Activated T-helper 2 cell treated with anti-CD3 and anti-CD28 coated beads, Interferon-gamma antibody, Interleukin-2, Interleukin-4, amounts not matched to agents 10 μg/mL and 5 μg/mL and 100 μg/mL, durations not matched to agents 14 hours and 24 hours and 36 hours (primary cell): Measurements from ENCODE around the gene GJC3. TPM values are rescaled to one million over a fixed set of nuclear protein-coding genes. Genes with fewer than 3 reads are reported as not detected.

Experiments
- DNase-seq: peaks from one replicate; pipeline ENCODE4 v3.0.0; 2021; ENCODE audit warnings: low spot score
- H3K27ac Mint-ChIP-seq: one replicate; pipeline ENCODE4 v1.8.0; 2021; ENCODE audit warnings: mixed read lengths
- H3K27me3 Mint-ChIP-seq: one replicate; pipeline ENCODE4 v1.8.0; 2021; ENCODE audit warnings: low read depth, mixed read lengths
- H3K36me3 Mint-ChIP-seq: one replicate; pipeline ENCODE4 v1.8.0; 2021; ENCODE audit warnings: low read depth, mixed read lengths
- H3K4me1 Mint-ChIP-seq: one replicate; pipeline ENCODE4 v1.8.0; 2021; ENCODE audit warnings: low read depth, mixed read lengths
- H3K4me3 Mint-ChIP-seq: one replicate; pipeline ENCODE4 v1.8.0; 2021; ENCODE audit warnings: low read depth, mild to moderate bottlenecking, moderate library complexity, mixed read lengths
- H3K9me3 Mint-ChIP-seq: one replicate; pipeline ENCODE4 v1.8.0; 2021; ENCODE audit warnings: mixed read lengths
- intact Hi-C: fragments of 100-400 bp; cut with micrococcal nuclease; formaldehyde crosslinking; loops from one replicate; pipeline ENCODE4 v1.15.1; 2023
- total RNA-seq: library from RNA; stranded (reverse); gene quantifications from 2 replicates; pipeline ENCODE4 v1.2.3, GENCODE V29; 2022

The GJC3 gene
- total RNA-seq, 1 donor from 2014 or later, result 0.21 TPM

- H3K9me3 Mint-ChIP-seq, result no peaks in the 10 kb centered on the region
- H3K27me3 Mint-ChIP-seq, result peaks cover 27% of the 10 kb centered on the region
- H3K27ac Mint-ChIP-seq, result no peak overlapping the region
- intact Hi-C loops, result no loop called here
- no peak overlapping the region for H3K4me3 Mint-ChIP-seq
- H3K4me1 Mint-ChIP-seq, result peaks cover 8% of the 10 kb centered on the region
- peaks cover 14% of the 10 kb centered on the region for H3K36me3 Mint-ChIP-seq
- no peak for DNase-seq
Measured at GRCh38 chr7:99923200-99923599, 6.2 kb downstream of the GJC3 start.

GRCh38 chr7:99920149-99920548 is 9.3 kb downstream of the GJC3 start:
- no peaks in the 10 kb centered on the region for H3K9me3 Mint-ChIP-seq
- H3K4me1 Mint-ChIP-seq, result peaks cover 24% of the 10 kb centered on the region
- H3K27ac Mint-ChIP-seq, result peak overlapping the region; percentile 94
- no peak for DNase-seq
- intact Hi-C loops, result no loop called here
- H3K27me3 Mint-ChIP-seq, result peaks cover 4% of the 10 kb centered on the region
- H3K36me3 Mint-ChIP-seq, result peaks cover 34% of the 10 kb centered on the region
- H3K4me3 Mint-ChIP-seq, result peak overlapping the region; percentile 96

DNA sequence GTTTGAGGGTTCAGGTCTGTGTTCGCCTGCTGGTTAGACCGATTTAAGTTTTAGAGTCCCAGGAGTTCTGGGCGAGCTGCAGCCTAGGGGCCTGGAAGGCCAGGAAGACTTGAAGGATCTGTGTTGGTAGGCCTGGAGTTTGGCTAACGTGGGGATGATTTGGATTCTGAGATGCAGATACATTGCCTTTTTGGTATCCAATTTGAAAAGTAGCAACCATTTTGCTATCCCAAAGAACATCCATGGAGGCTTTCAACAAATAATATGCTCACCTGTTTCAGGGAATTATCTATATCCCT is 9.7 kb downstream of the GJC3 start:
- intact Hi-C loops, result loop anchor here (2.0 to 10.0 kb wide), 2 partner anchors 161 to 205 kb away; partner anchors contain the start of genes MBLAC1 and ZNF3
- Mint-ChIP-seq H3K4me1 (peaks cover 26% of the 10 kb centered on the region), H3K27ac (peak overlapping the region; percentile 94), H3K36me3 (peaks cover 36% of the 10 kb centered on the region), H3K4me3 (peak overlapping the region; percentile 96), H3K9me3 (no peaks in the 10 kb centered on the region), H3K27me3 (peaks cover 2% of the 10 kb centered on the region)
- no peak for DNase-seq

- peak; percentile 90 for DNase-seq
- Mint-ChIP-seq H3K9me3 (no peaks in the 10 kb centered on the region), H3K27me3 (no peaks in the 10 kb centered on the region), H3K4me3 (peak within 1 kb of the TSS; percentile 96), H3K36me3 (peaks cover 36% of the 10 kb centered on the region), H3K27ac (peak within 1 kb of the TSS; percentile 94), H3K4me1 (peaks cover 29% of the 10 kb centered on the region)
- intact Hi-C loops, result loop anchor here (2.0 to 10.0 kb wide), 2 partner anchors 162 to 206 kb away; partner anchors contain the start of genes MBLAC1 and ZNF3
Measured at GRCh38 chr7:99918959-99919813, 10.2 kb downstream of the GJC3 start, which contains the start of gene TRIM4. TSS of gene TRIM4 (minus strand) at chr7:99919530. CDS start at chr7:99919401, 129 bp downstream.

GRCh38 chr7:99910976-99911375 is 18.4 kb downstream of the GJC3 start:
- no peaks in the 10 kb centered on the region for H3K27me3 Mint-ChIP-seq
- H3K4me1 Mint-ChIP-seq, result peaks cover 17% of the 10 kb centered on the region
- H3K27ac Mint-ChIP-seq, result no peak overlapping the region
- H3K36me3 Mint-ChIP-seq, result peaks cover 57% of the 10 kb centered on the region
- H3K4me3 Mint-ChIP-seq, result no peak overlapping the region
- DNase-seq, result no peak
- intact Hi-C loops, result loop anchor here (5.0 to 10.0 kb wide), 2 partner anchors 36 to 214 kb away; partner anchors contain the start of gene MBLAC1
- H3K9me3 Mint-ChIP-seq, result no peaks in the 10 kb centered on the region

- Mint-ChIP-seq H3K27ac (no peak overlapping the region), H3K9me3 (no peaks in the 10 kb centered on the region), H3K4me1 (peaks cover 6% of the 10 kb centered on the region), H3K27me3 (no peaks in the 10 kb centered on the region), H3K36me3 (peaks cover 77% of the 10 kb centered on the region), H3K4me3 (no peak overlapping the region)
- intact Hi-C loops, result no loop called here
- no peak for DNase-seq
Measured at GRCh38 chr7:99901581-99901980, 27.8 kb downstream of the GJC3 start.

GRCh38 chr7:99899830-99900519 is 29.4 kb downstream of the GJC3 start:
- H3K27ac Mint-ChIP-seq, result no peak overlapping the region
- H3K4me3 Mint-ChIP-seq, result no peak overlapping the region
- H3K4me1 Mint-ChIP-seq, result peaks cover 6% of the 10 kb centered on the region
- intact Hi-C loops, result no loop called here
- no peaks in the 10 kb centered on the region for H3K9me3 Mint-ChIP-seq
- H3K36me3 Mint-ChIP-seq, result peaks cover 65% of the 10 kb centered on the region
- no peak for DNase-seq
- H3K27me3 Mint-ChIP-seq, result no peaks in the 10 kb centered on the region

DNA sequence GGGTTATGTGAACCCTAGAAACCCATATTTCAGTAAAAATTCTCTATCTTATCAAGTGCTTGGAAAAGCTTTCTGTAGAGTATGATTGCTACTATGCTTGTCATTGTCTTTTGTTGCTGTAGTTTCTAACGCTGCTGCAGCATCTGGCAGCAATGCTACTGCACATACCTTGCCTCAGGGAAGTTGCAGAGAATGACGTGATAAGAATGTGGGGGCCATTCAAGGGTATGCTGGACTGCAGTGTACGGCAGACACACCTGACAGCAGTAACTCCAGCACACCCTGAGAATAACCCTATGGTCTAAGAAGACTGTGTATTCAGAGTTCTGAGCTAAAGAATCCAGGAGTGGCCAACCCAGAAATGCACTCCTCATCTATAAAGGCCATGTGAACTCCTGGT is 30.6 kb downstream of the GJC3 start:
- no peak overlapping the region for H3K27ac Mint-ChIP-seq
- no peak for DNase-seq
- no peaks in the 10 kb centered on the region for H3K27me3 Mint-ChIP-seq
- H3K4me1 Mint-ChIP-seq, result peaks cover 6% of the 10 kb centered on the region
- no peaks in the 10 kb centered on the region for H3K9me3 Mint-ChIP-seq
- no peak overlapping the region for H3K4me3 Mint-ChIP-seq
- intact Hi-C loops, result no loop called here
- H3K36me3 Mint-ChIP-seq, result peaks cover 59% of the 10 kb centered on the region

DNA sequence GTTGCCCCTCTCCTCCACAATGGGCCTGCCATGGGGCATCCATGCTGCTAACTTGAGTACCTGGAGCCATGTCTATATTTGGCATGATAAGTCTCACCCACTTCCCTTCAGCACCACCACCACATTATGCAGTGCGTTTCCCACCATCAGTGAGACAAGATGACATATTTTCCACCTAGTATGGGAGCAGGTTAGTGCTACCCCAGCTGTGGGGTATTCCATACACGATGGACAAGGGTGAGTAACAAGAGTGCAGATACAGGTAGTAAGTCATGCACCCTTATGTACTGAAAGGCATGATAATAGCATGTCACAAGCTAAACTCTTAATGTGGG is 31.4 kb downstream of the GJC3 start:
- H3K27me3 Mint-ChIP-seq, result no peaks in the 10 kb centered on the region
- H3K4me3 Mint-ChIP-seq, result no peak overlapping the region
- peaks cover 6% of the 10 kb centered on the region for H3K4me1 Mint-ChIP-seq
- no peak overlapping the region for H3K27ac Mint-ChIP-seq
- H3K36me3 Mint-ChIP-seq, result peaks cover 56% of the 10 kb centered on the region
- DNase-seq, result no peak
- intact Hi-C loops, result no loop called here
- no peaks in the 10 kb centered on the region for H3K9me3 Mint-ChIP-seq

- no peak for DNase-seq
- Mint-ChIP-seq H3K4me3 (no peak overlapping the region), H3K27ac (no peak overlapping the region), H3K36me3 (peaks cover 56% of the 10 kb centered on the region), H3K4me1 (peaks cover 6% of the 10 kb centered on the region), H3K27me3 (no peaks in the 10 kb centered on the region), H3K9me3 (no peaks in the 10 kb centered on the region)
- intact Hi-C loops, result no loop called here
Measured at GRCh38 chr7:99897322-99898022, 31.9 kb downstream of the GJC3 start.

GRCh38 chr7:99894738-99895137 is 34.7 kb downstream of the GJC3 start:
- peaks cover 7% of the 10 kb centered on the region for H3K9me3 Mint-ChIP-seq
- intact Hi-C loops, result no loop called here
- H3K36me3 Mint-ChIP-seq, result peaks cover 61% of the 10 kb centered on the region

DNA sequence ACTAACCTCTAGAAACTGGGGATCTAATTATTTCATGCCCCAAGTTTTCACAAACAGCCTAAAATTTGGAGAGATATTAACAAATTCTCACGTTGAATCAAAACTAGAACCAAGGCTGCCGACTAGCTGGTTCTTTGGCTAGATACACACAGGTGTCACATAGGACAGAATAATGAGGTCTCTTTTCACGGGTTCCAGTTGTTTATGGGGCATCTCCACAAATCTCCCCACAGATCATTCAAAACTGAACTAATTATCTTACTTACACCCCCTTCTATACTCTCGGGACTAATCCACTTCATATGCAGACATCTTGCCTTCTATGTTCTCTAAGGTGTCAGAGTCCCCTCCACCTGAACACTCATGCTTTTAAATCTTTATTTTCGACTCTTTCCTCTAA is 36.1 kb downstream of the GJC3 start:
- intact Hi-C loops, result no loop called here
- H3K9me3 Mint-ChIP-seq, result peaks cover 8% of the 10 kb centered on the region
- no peak overlapping the region for H3K4me3 Mint-ChIP-seq
- H3K27ac Mint-ChIP-seq, result no peak overlapping the region
- DNase-seq, result no peak
- peaks cover 55% of the 10 kb centered on the region for H3K36me3 Mint-ChIP-seq
- H3K27me3 Mint-ChIP-seq, result no peaks in the 10 kb centered on the region
- peaks cover 6% of the 10 kb centered on the region for H3K4me1 Mint-ChIP-seq

More at GRCh38 chr7:99894738-99895137, 34.7 kb downstream of the GJC3 start:
- H3K27me3 Mint-ChIP-seq, result no peaks in the 10 kb centered on the region
- DNase-seq, result no peak
- H3K4me3 Mint-ChIP-seq, result no peak overlapping the region
- peaks cover 6% of the 10 kb centered on the region for H3K4me1 Mint-ChIP-seq
- no peak overlapping the region for H3K27ac Mint-ChIP-seq
